ENCODE measurements around the gene ETHE1.
"Not testable (repeated sequence)": the region's sequence is repeated elsewhere in the genome, so short reads cannot be mapped to it uniquely, and the experiment has no call there.

Gene ETHE1

GRCh38 chr19:43525836-43526771, 897 bp downstream of the ETHE1 start:
- DNase-seq, result peak; percentile 66

- peak; percentile 55 for DNase-seq
Observed at GRCh38 chr19:43524922-43525835, 1.8 kb downstream of the ETHE1 start.

- not testable (repeated sequence) for DNase-seq
Observed at GRCh38 chr19:43523696-43524095, 3.3 kb downstream of the ETHE1 start.

GRCh38 chr19:43522929-43523328, 4.1 kb downstream of the ETHE1 start:
- DNase-seq, result no peak

GRCh38 chr19:43519436-43520088, 7.4 kb downstream of the ETHE1 start:
- DNase-seq, result peak; percentile 39

- DNase-seq, result no peak
Observed at GRCh38 chr19:43518051-43518450, 8.9 kb downstream of the ETHE1 start.

GRCh38 chr19:43512399-43512798, 14.6 kb downstream of the ETHE1 start:
- DNase-seq, result not testable (repeated sequence)

- no peak for DNase-seq
Observed at GRCh38 chr19:43511324-43511723, 15.7 kb downstream of the ETHE1 start.

- DNase-seq, result no peak
Observed at GRCh38 chr19:43510713-43511112, 16.3 kb downstream of the ETHE1 start.

- DNase-seq, result no peak
Observed at GRCh38 chr19:43507880-43508279, 19.1 kb downstream of the ETHE1 start.

- DNase-seq, result no peak
Observed at GRCh38 chr19:43506629-43507028, 20.4 kb downstream of the ETHE1 start.

- DNase-seq, result no peak
Observed at GRCh38 chr19:43505941-43506340, 21.1 kb downstream of the ETHE1 start.

GRCh38 chr19:43505186-43505456, 21.9 kb downstream of the ETHE1 start:
- DNase-seq, result no peak

GRCh38 chr19:43504426-43505185, 22.4 kb downstream of the ETHE1 start, which contains the start of gene PHLDB3:
PHLDB3 (minus strand) TSS chr19:43504746; CDS start chr19:43504118, 628 bp downstream.
- DNase-seq, result peak; percentile 81

- DNase-seq, result peak; percentile 94
Observed at GRCh38 chr19:43503501-43504425, 23.2 kb downstream of the ETHE1 start.

- peak; percentile 16 for DNase-seq
Observed at GRCh38 chr19:43502419-43502976, 24.5 kb downstream of the ETHE1 start.

GRCh38 chr19:43501661-43502418, 25.2 kb downstream of the ETHE1 start:
- peak; percentile 49 for DNase-seq

GRCh38 chr19:43499042-43499441, 28.0 kb downstream of the ETHE1 start:
- no peak for DNase-seq

- DNase-seq, result no peak
Observed at GRCh38 chr19:43498233-43498842, 28.7 kb downstream of the ETHE1 start.
